Body of pancreas (tissue), 4 donors: ENCODE results near the gene TTLL11. TPM values are rescaled to one million over a fixed set of nuclear protein-coding genes. Genes with fewer than 3 reads are reported as not detected.

Source experiments
- ATAC-seq: fragments of 150-250 bp; one replicate; pipeline ENCODE4 v1.9.1; 2016
- DNase-seq, 4 donors: peaks; one replicate each; pipeline ENCODE4 v3.0.0-alpha.2; 2019
- H3K27ac ChIP-seq, 4 donors: fragments of 200-600 bp; sonication (generic); 1 replicate in 3 of 4; 2 replicates in 1 of 4; pipeline versions ENCODE4 v1.5.1 to v1.6.1; 2016 to 2019; ENCODE audit warnings: mild to moderate bottlenecking in 1 of 4, mixed read lengths in 1 of 4, moderate library complexity in 1 of 4
- H3K27me3 ChIP-seq, 2 donors: fragments of 200-600 bp; sonication (generic); one replicate each; pipeline ENCODE4 v1.6.0; 2016; ENCODE audit warnings: mild to moderate bottlenecking in 1 of 2
- H3K36me3 ChIP-seq, 2 donors: fragments of 200-600 bp; sonication (generic); replicated peaks in 1 of 2; 2 replicates each; pipeline ENCODE4 v1.5.1; 2016; ENCODE audit warnings: low read depth in 2 of 2; ENCODE audit not compliant: insufficient read depth in 1 of 2
- H3K4me1 ChIP-seq: fragments of 200-600 bp; sonication (generic); one replicate; pipeline ENCODE4 v1.6.0; 2016
- H3K4me3 ChIP-seq, 2 donors: fragments of 200-600 bp; sonication (generic); 1 replicate in 1 of 2; 2 replicates in 1 of 2; pipeline ENCODE4 v1.5.1; 2016 to 2019
- H3K9me3 ChIP-seq, 3 donors: fragments of 200-600 bp; sonication (generic); 1 replicate in 2 of 3; 2 replicates in 1 of 3; pipeline ENCODE4 v1.5.1; 2016
- CTCF ChIP-seq, 7 experiments: fragments of 450-650 bp in 4 of 7; fragments of 200-600 bp in 3 of 7; sonication (generic) in 3 of 7; IDR thresholded peaks; one replicate each; pipeline ENCODE4 v1.5.1; 2016 to 2019; ENCODE audit warnings: antibody characterized with exemption in 7 of 7
- POLR2A ChIP-seq, 3 donors: fragments of 450-650 bp; IDR thresholded peaks; one replicate each; pipeline ENCODE4 v1.6.1; 2016; ENCODE audit warnings: antibody characterized with exemption in 3 of 3, mild to moderate bottlenecking in 2 of 3
- WGBS, 2 donors: methylation state at CpG; one replicate each; pipeline ENCODE4 v1.1.5; 2017; 5-methylcytosine and 5-hydroxymethylcytosine counted together
- intact Hi-C: fragments of 100-400 bp; cut with DNase I; formaldehyde crosslinking; loops from one replicate; pipeline ENCODE4 v1.15.1; 2023
- total RNA-seq, 2 donors: library from RNA; depleted of rRNA; stranded (reverse); fragments of >200 nt; gene quantifications; one replicate each; pipeline ENCODE4 v1.1.0, GENCODE V29; 2016

Gene TTLL11
- total RNA-seq, 2 donors from 2014 or later: 14.5 to 16.8 TPM

- H3K36me3 ChIP-seq: no peaks in the 10 kb centered on the region
- intact Hi-C loops: no loop called here
- 78 to 88% methylated on average over 6 to 19 of the region's 19 CpGs for WGBS, 2 donors
- no peaks in the 10 kb centered on the region for H3K4me1 ChIP-seq
- TF ChIP-seq POLR2A (IDR thresholded peaks at IDR 0.05) (no peak), CTCF (IDR thresholded peaks at IDR 0.05) (no peak)
- DNase-seq: no peak
- H3K9me3 ChIP-seq: no peaks in the 10 kb centered on the region
- H3K27me3 ChIP-seq: no peaks in the 10 kb centered on the region
- no peak overlapping the region for H3K27ac ChIP-seq
- H3K4me3 ChIP-seq: no peak overlapping the region
- no peak for ATAC-seq
Observed at GRCh38 chr9:121818016-121818661, 275.0 kb downstream of the TTLL11 start.

- Histone ChIP-seq H3K27ac (no peak overlapping the region), H3K9me3 (no peaks in the 10 kb centered on the region), H3K27me3 (no peaks in the 10 kb centered on the region), H3K4me1 (no peaks in the 10 kb centered on the region), H3K4me3 (no peak overlapping the region), H3K36me3 (no peaks in the 10 kb centered on the region)
- 78 to 89% methylated on average over 5 to 9 of the region's 9 CpGs for WGBS, 2 donors
- ATAC-seq (no peak), DNase-seq (no peak)
- TF ChIP-seq POLR2A (IDR thresholded peaks at IDR 0.05): no peak
- no peak for TF ChIP-seq CTCF (IDR thresholded peaks at IDR 0.05)
- intact Hi-C loops: no loop called here
Observed at GRCh38 chr9:121817476-121817875, 275.6 kb downstream of the TTLL11 start.

GRCh38 chr9:121816845-121817450 lies 276.2 kb downstream of the TTLL11 start:
- WGBS, 2 donors: 80 to 86% methylated on average over 12 of the region's 12 CpGs
- ATAC-seq: no peak
- no peaks in the 10 kb centered on the region for H3K9me3 ChIP-seq
- TF ChIP-seq CTCF (IDR thresholded peaks at IDR 0.05): no peak
- no peak for TF ChIP-seq POLR2A (IDR thresholded peaks at IDR 0.05)
- no peak overlapping the region for H3K4me3 ChIP-seq
- H3K27me3 ChIP-seq: no peaks in the 10 kb centered on the region
- no peaks in the 10 kb centered on the region for H3K4me1 ChIP-seq
- H3K27ac ChIP-seq: no peak overlapping the region
- no peak for DNase-seq
- intact Hi-C loops: no loop called here
- no peaks in the 10 kb centered on the region for H3K36me3 ChIP-seq

GRCh38 chr9:121816449-121816817 lies 276.7 kb downstream of the TTLL11 start:
- TF ChIP-seq POLR2A (IDR thresholded peaks at IDR 0.05) (no peak), CTCF (IDR thresholded peaks at IDR 0.05) (no peak)
- 83 to 91% methylated on average over 23 of the region's 23 CpGs for WGBS, 2 donors
- Histone ChIP-seq H3K27me3 (no peaks in the 10 kb centered on the region), H3K4me1 (no peaks in the 10 kb centered on the region), H3K36me3 (no peaks in the 10 kb centered on the region), H3K27ac (no peak overlapping the region), H3K9me3 (no peaks in the 10 kb centered on the region), H3K4me3 (no peak overlapping the region)
- intact Hi-C loops: no loop called here
- ATAC-seq (no peak), DNase-seq (no peak)
